ENCODE data around the gene ATP8B4.

Gene ATP8B4

GRCh38 chr15:49888734-49889133, 230.3 kb downstream of the ATP8B4 start:
- DNase-seq = no peak

DNA sequence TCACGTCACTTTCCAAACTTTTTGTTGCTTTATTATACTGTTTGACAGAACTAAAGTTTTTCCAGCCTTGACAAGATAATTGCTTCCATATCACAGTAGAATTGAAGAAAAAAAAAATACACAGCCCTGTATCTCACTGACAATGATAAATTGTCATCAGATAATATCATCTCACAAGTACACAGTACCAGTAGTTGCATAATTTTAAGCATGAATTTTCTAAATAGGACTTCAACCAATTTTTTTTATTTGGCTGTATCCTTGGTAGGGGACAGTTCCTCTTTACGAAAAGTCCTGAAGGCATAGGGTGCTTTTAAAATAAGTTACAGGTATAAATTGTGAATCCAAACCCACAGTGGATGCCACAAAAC, 230.7 kb downstream of the ATP8B4 start:
- no peak for DNase-seq

DNA sequence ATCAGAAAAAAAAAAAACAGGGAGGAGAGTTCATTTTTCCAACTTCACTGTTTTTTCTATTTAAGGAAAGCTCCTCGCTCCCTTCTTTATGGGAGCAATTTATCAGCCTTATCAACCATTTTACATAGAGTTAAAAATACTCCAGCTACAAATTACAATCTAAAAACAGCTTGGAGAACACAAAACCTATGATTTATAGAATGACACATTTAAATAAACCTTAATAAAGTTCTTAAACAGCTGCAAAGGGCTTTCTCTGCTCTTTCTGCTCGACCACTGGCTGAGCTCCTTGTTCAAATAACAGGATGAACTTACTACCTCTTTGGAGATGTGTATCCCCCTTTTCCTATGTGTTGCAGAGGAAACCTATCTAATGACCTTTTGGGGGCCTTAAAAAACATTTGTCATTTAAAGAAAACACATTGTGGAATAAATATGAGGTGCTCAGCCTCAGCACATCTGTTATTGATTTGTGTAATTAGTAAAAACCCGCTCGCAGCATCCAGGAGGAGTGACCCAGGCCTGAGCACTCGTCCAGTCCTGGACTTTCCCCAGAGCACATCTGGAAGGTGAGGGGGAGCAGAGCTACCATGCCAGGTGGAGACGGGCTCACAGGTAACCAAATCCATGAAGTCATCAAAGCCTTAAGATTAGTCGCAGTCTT, 231.2 kb downstream of the ATP8B4 start:
- DNase-seq = no peak

DNA sequence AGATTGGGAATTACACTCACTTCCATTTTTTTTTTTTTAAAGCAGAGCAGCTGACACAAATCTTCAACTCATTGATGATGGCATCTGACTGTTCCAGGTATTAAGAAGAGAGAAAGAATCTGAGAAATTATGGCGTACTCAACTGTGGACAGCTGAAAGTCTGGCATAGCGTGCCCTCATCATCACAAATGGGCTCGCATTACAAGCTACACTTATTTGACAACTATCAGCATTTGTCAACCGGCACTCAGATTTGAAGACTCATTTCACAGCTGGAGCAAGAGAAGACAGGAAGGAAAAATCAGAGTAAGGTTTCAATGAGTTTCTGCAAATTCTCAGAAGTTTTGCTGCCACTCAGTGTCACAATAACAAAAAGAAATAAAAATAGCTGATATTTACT, 235.9 kb downstream of the ATP8B4 start:
- DNase-seq = no peak

DNA sequence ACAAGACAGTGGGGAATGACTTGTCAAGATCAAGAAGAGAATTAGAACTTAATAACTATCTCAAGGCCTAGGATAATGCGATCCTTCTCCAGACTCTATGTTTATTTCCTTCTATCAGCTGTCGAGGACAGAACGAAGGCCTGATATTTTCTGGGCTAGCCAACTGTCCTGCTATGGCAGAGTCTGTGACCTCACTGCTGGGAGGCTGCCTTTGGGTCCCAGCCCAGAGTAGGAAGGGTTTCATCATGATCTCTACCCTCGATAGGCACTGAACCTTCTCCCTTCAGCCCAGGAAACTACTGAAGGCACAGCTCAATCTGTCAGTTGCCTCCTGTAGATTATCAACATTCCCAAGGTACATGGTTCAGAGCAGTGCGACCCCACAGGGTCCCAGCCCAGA, 237.2 kb downstream of the ATP8B4 start:
- DNase-seq = no peak

DNA sequence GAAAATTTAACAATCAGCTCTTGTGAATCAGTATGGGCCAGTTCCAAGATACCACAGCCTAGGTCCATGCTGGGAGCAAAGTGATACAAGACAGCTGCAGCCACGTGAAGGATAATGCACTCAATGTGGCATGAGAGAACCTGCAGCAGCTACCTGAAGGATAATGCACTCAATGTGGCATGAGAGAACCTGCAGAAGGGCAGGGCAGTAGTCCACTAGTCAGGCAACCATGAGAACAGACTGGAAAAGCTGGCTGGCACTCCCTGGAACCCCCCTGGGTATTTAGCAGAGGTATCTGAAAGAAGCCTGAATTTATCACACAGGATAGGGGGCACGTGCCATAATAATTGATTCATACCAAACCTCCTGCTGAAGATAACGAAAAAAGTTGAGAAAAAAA, 237.6 kb downstream of the ATP8B4 start:
- DNase-seq = no peak

DNA sequence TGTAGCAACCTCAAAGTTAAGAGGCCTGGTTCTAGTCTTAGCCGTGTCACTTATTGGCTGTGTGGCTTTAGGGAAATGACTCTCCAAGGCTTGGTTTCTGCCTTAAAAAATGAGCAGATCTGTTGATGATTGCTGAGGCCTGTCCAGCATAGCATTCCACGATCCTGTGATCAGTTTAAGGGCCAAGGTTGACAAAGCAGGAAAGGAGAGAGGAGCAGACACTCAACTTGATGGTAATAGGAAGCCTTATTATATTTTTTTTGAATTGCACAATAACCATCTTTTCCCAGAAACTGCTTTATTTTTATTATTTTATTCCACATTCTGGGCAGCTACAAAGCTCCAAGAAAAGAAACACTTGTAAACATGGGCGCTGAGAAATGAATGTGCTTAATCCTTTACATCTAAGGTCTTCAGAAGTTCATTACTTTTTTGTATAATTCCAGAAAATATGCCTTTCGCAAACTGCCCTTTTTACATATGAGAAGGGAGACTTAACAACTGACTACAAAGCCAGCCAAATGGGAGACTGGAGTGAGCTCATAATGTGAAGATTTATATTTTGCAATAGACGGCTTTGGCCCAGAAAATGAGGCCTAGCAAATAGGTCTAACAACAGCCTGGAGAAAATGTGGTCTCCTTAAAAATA, 241.0 kb downstream of the ATP8B4 start:
- DNase-seq = no peak

DNA sequence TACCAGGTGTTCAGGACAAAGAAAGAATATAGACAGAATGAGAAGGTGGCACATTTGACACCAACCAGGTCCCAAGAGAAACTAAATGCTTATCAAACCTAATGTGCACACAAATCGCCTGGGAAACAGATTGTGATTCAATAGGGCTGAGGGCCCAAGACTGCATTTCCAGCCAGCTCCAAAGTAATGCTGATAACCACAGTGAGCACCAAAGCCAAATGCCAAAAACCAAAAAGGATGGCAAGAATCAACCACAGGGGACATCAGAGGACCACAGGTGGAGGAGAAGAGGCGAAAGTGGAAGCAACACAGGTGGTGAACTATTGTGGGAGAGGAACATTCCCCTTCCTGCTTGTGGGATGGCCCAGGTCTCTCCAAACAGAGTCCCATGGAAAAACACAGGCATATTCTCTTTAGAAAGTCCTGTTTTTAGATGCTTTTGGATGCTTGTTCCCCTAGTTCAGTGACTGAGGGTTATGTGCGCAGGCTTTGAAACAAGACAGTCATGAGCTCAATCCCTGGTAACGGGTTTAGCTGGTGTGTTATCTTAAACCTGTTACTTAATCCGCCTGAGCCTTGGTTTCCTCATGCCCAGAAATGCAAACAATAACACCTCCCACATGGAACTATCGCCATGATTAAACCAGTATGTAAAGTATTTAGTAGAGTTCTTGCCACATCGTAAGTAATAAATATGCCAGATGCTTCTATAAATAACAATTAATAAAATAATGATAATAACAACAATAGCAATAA, 241.7 kb downstream of the ATP8B4 start:
- DNase-seq = no peak

- DNase-seq = no peak
Observed at GRCh38 chr15:49876401-49877038, 242.5 kb downstream of the ATP8B4 start.

GRCh38 chr15:49875392-49875791, 243.6 kb downstream of the ATP8B4 start:
- no peak for DNase-seq

DNA sequence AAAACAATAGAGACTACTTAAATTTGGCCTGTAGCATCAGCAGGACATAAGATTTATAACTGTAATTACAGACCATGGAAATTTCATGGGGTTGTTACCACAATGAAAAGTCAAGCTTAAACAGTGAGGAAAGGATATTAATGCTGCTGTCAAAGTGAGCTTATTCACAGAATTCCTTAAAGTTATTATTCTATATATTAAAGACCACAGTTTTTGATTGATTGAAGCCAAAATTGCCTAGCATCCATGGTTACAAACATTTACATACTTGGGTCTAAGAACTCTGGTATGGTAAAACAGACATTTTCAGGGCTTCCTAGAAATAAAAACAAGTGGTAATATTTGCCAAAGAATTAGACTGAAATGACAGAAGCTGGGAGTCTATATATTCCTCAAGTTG, 248.6 kb downstream of the ATP8B4 start:
- no peak for DNase-seq

DNA sequence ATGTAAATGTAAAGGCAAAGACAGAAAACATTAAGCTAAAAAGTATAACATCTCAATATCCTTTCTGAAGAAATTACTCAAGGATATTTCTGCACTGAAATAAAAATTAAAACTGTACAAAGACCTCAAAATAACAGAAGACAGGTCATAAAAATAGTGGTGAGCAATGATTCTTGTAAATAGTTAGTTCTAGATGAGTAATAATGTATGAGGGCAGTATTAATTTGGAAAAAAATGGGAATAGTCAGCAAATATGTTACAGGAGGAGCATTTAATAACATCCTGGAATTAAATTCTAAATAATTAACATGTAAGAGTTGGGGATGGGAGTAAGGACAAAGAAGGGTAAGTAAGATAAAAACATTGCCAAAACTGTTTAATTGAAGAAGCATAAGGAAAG, 250.7 kb downstream of the ATP8B4 start:
- DNase-seq = no peak

DNA sequence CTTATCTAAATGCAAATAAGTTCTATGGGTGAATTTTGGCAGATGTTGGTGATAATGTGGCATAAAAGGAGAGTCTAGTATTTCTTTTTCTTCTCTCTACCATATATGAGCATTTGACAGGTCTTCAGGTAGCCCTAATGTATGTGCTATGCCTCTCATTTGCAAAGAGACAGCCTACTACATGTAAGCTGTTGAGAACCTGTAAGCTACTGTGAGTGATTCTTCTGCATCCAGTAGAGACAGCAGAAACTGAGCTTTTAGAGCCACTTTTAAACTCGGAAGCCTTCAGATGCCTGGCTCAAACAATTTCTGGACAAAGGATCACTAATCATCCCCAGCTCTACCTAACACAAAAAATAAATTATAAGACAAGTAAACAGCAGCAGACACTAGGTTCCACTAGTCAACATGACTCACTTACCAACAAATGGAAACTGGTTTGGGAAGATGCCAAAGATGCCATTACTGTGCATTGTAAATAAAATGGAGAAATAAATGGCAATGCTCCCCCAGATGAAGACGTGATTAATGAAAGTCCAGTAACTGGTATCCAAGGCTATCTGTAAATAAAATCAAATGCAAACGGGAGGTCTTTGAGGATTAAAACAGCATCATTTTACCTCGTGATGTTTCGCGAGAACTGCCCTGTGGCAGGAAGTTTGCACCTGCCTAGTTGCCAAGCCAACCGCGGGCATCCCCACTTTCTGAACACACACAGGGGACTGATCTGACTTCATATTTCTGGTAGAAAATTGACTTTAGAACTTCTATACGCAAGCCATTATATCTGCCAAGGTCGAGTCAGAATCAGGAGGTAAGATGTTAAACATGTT, 252.9 kb downstream of the ATP8B4 start:
- DNase-seq = no peak

GRCh38 chr15:49864251-49864650, 254.8 kb downstream of the ATP8B4 start:
- no peak for DNase-seq

- DNase-seq = no peak
Observed at GRCh38 chr15:49863431-49864224, 255.4 kb downstream of the ATP8B4 start.

- DNase-seq = no peak
Observed at GRCh38 chr15:49860101-49860500, 258.9 kb downstream of the ATP8B4 start.

DNA sequence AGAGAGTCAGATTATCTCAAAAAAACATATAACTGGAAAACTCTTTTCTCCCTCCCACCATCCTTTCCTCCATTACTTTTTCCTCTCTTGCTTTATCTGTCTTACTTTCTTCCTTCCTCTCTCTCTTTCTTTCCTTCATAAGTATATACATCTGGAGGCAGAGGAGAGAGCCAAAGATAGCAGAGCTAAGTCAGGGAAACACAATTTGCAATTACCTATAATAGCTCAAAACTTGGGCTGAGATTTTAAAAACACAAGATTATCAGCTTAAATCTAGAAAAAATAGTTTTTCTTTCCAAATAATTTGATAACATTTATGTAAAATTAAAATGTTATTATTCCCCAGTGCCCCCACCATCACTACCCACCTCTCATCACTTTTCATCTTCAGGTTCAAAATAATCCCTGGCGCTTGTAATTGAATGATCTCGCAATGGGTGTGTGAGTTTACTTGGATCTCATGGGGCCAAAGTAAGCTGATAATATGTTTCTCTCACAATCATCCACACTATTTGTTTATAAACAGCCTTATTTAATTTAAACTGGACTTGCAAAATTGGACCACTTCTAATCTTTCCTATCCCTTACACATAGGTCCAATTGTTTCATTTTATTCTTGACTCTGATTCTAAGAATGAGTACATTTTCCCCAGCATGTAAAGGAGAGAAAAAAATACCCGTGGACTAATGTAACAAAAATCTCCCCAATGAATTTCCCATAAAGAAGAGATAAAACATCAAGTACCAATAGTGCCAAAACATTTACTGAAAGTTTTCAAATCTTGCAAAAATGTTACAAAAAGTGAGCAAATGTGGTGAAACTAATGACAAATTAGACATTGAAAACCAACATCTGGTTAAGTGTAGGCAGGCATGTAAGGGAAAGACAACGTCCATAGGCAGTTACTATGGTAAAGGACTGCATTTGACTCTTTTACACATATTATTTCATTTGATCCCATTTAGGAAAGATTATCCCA, 261.2 kb downstream of the ATP8B4 start:
- DNase-seq = no peak

- no peak for DNase-seq
Observed at GRCh38 chr15:49855917-49856637, 263.0 kb downstream of the ATP8B4 start.

- no peak for DNase-seq
Observed at GRCh38 chr15:49852756-49853155, 266.3 kb downstream of the ATP8B4 start.

DNA sequence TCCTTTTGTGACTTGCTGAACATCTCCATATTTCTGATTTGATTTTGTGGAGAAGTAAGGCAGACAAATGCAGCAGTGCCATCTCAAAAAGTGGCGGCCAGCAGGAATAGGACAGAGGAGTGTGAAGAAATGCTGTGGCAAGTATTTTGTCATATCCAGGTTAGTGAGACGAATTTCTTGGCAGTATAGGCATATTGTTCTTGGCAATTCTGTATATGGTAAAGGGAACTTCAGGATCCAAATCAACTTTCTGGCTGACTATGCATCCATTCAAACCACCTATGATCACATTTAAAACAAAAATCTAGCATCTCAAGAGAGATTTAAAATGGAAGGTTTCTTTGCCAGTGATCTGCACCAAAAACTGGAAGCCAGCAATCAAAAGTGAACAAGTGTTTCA, 270.2 kb downstream of the ATP8B4 start:
- no peak for DNase-seq

Data from activated effector memory CD4-positive, alpha-beta T cell treated with anti-CD3 and anti-CD28 coated beads, Interleukin-2, amount 50 U/mL, for 16 hours (primary cell).